GM23338 (cell line): Measurements from ENCODE around the gene HCAR1. TPM values are rescaled to one million over a fixed set of nuclear protein-coding genes. Genes with fewer than 3 reads are reported as not detected.

ENCODE experiments used
- ATAC-seq: fragments of 200-7000 bp; cut with Tn5 transposase; 3 replicates; pipeline ENCODE4 v1.9.1; 2020
- DNase-seq: peaks from one replicate; pipeline ENCODE4 v3.0.0-alpha.2; 2015; ENCODE audit warnings: low spot score
- H2AFZ ChIP-seq: fragments of 200-600 bp; sonication (generic); 2 replicates; pipeline ENCODE4 v1.8.0; 2016; ENCODE audit warnings: antibody characterized with exemption, mild to moderate bottlenecking, moderate library complexity
- H3F3A ChIP-seq: fragments of 200-600 bp; sonication (generic); replicated peaks from 2 replicates; pipeline ENCODE4 v1.8.0; 2017; ENCODE audit warnings: antibody characterized with exemption, mixed run types, low read depth
- H3K27ac ChIP-seq: fragments of 200-600 bp; sonication (generic); 2 replicates; pipeline ENCODE4 v1.6.1; 2016; ENCODE audit warnings: low read depth
- H3K27me3 ChIP-seq: fragments of 200-600 bp; sonication (generic); 2 replicates; pipeline ENCODE4 v1.8.0; 2016; ENCODE audit warnings: mild to moderate bottlenecking, mixed run types, moderate library complexity; ENCODE audit not compliant: insufficient read depth
- H3K36me3 ChIP-seq: fragments of 200-600 bp; sonication (generic); 2 replicates; pipeline ENCODE4 v1.8.0; 2016; ENCODE audit warnings: mild to moderate bottlenecking; ENCODE audit not compliant: insufficient read depth
- H3K4me1 ChIP-seq: fragments of 200-600 bp; sonication (generic); 2 replicates; pipeline ENCODE4 v1.8.0; 2016; ENCODE audit warnings: mild to moderate bottlenecking, moderate library complexity; ENCODE audit not compliant: insufficient read depth
- H3K4me2 ChIP-seq: fragments of 200-600 bp; sonication (generic); 2 replicates; pipeline ENCODE4 v1.7.1; 2017; ENCODE audit warnings: mixed run types
- H3K4me3 ChIP-seq: fragments of 200-600 bp; sonication (generic); 2 replicates; pipeline ENCODE4 v1.6.1; 2016; ENCODE audit warnings: mixed run types
- H3K79me2 ChIP-seq: fragments of 200-600 bp; sonication (generic); replicated peaks from 2 replicates; pipeline ENCODE4 v1.8.0; 2017; ENCODE audit warnings: mild to moderate bottlenecking; ENCODE audit not compliant: insufficient read depth
- H3K9me2 ChIP-seq: fragments of 200-600 bp; sonication (generic); 2 replicates; pipeline ENCODE4 v1.8.0; 2017; ENCODE audit not compliant: insufficient read depth
- H4K20me1 ChIP-seq: fragments of 200-600 bp; sonication (generic); replicated peaks from 2 replicates; pipeline ENCODE4 v1.8.0; 2017; ENCODE audit warnings: mild to moderate bottlenecking; ENCODE audit not compliant: insufficient read depth
- H3K27ac Mint-ChIP-seq: 2 replicates; pipeline ENCODE4 v1.8.0; 2020; ENCODE audit warnings: inconsistent platforms, mild to moderate bottlenecking, moderate library complexity, mixed read lengths
- H3K27me3 Mint-ChIP-seq: 3 replicates; pipeline ENCODE4 v1.8.0; 2022; ENCODE audit warnings: low read depth, mild to moderate bottlenecking, moderate library complexity, mixed read lengths, inconsistent platforms; ENCODE audit not compliant: insufficient read depth, poor library complexity
- H3K36me3 Mint-ChIP-seq: 3 replicates; pipeline ENCODE4 v1.8.0; 2021; ENCODE audit warnings: low read depth, mild to moderate bottlenecking, inconsistent platforms, moderate library complexity, mixed read lengths
- H3K4me1 Mint-ChIP-seq: 3 replicates; pipeline ENCODE4 v1.8.0; 2020; ENCODE audit warnings: mild to moderate bottlenecking, inconsistent platforms, mixed read lengths
- H3K4me3 Mint-ChIP-seq: 3 replicates; pipeline ENCODE4 v1.8.0; 2021; ENCODE audit warnings: moderate library complexity, mild to moderate bottlenecking, inconsistent platforms, mixed read lengths
- H3K9me3 Mint-ChIP-seq: 3 replicates; pipeline ENCODE4 v1.8.0; 2020; ENCODE audit warnings: moderate library complexity, mild to moderate bottlenecking, inconsistent platforms, mixed read lengths
- CREB1 ChIP-seq: fragments of 250-450 bp; sonication (Bioruptor Pico); IDR thresholded peaks from 2 replicates; pipeline ENCODE4 v1.5.0; 2020; ENCODE audit warnings: low read depth, mild to moderate bottlenecking, moderate library complexity
- CTCF ChIP-seq, 2 experiments: fragments of 200-600 bp in 1 of 2; sonication (generic) in 1 of 2; conservative IDR thresholded peaks; 2 replicates each; pipeline versions ENCODE4 v1.5.1 to v1.6.1; 2016 to 2017; ENCODE audit warnings: antibody characterized with exemption in 2 of 2, low read depth in 2 of 2, mild to moderate bottlenecking in 2 of 2, moderate library complexity in 1 of 2
- ETS1 ChIP-seq: IDR thresholded peaks from 2 replicates; pipeline ENCODE4 v1.6.1; 2016; ENCODE audit warnings: antibody characterized with exemption
- EZH2 ChIP-seq: fragments of 200-600 bp; sonication (generic); IDR thresholded peaks from one replicate; pipeline ENCODE4 v1.8.0; 2017; ENCODE audit warnings: antibody characterized with exemption, mild to moderate bottlenecking, low read depth; ENCODE audit not compliant: unreplicated experiment
- EZH2phosphoT487 ChIP-seq: fragments of 200-600 bp; sonication (generic); IDR thresholded peaks from one replicate; pipeline ENCODE4 v1.8.1; 2018; ENCODE audit warnings: antibody characterized with exemption; ENCODE audit not compliant: unreplicated experiment
- JUNB ChIP-seq: IDR thresholded peaks from one replicate; pipeline ENCODE4 v1.6.1; 2016; ENCODE audit warnings: antibody characterized with exemption; ENCODE audit not compliant: unreplicated experiment
- NANOG ChIP-seq: IDR thresholded peaks from 2 replicates; pipeline ENCODE4 v1.6.1; 2016; ENCODE audit warnings: antibody characterized with exemption, borderline replicate concordance
- POLR2AphosphoS5 ChIP-seq: IDR thresholded peaks from 2 replicates; pipeline ENCODE4 v1.6.1; 2016; ENCODE audit warnings: antibody characterized with exemption, low read depth
- REST ChIP-seq: IDR thresholded peaks from one replicate; pipeline ENCODE4 v1.6.1; 2018; ENCODE audit warnings: antibody characterized with exemption; ENCODE audit not compliant: unreplicated experiment
- STAT1 ChIP-seq: IDR thresholded peaks from one replicate; pipeline ENCODE4 v1.6.1; 2016; ENCODE audit warnings: antibody characterized with exemption; ENCODE audit not compliant: unreplicated experiment
- ZNF114 ChIP-seq: fragments of 250-450 bp; sonication (Bioruptor Pico); IDR thresholded peaks from 2 replicates; pipeline ENCODE4 v1.5.0; 2020; ENCODE audit warnings: mild to moderate bottlenecking, moderate library complexity
- ZNF331 ChIP-seq: fragments of 250-450 bp; sonication (Bioruptor Pico); IDR thresholded peaks from 2 replicates; pipeline ENCODE4 v1.5.0; 2020; ENCODE audit warnings: low read depth, mild to moderate bottlenecking, moderate library complexity
- ZNF462 ChIP-seq: fragments of 250-450 bp; sonication (Bioruptor Pico); IDR thresholded peaks from 2 replicates; pipeline ENCODE4 v1.5.0; 2020; ENCODE audit warnings: mild to moderate bottlenecking, moderate library complexity
- polyA plus RNA-seq: library from polyadenylated mRNA; unstranded; fragments of >200 nt; fragmentation: Nextera tagmentation; extraction: Ambion mirVana; gene quantifications from 2 replicates; pipeline ENCODE4 v1.2.1, GENCODE V29; 2016
- total RNA-seq: library from RNA; depleted of rRNA; stranded (reverse); fragments of >200 nt; shearing (Covaris generic); gene quantifications from 2 replicates; pipeline ENCODE4 v1.2.3, GENCODE V29; 2014

HCAR1 gene
- total and polyA plus RNA-seq, 2 experiments from 2014 or later: 0.17 TPM; not detected in 1

GRCh38 chr12:122757568-122757967, 26.9 kb upstream of the HCAR1 start:
- Mint-ChIP-seq H3K36me3 (peaks cover 86% of the 10 kb centered on the region), H3K9me3 (no peaks in the 10 kb centered on the region), H3K4me3 (no peak overlapping the region), H3K27me3 (no peaks in the 10 kb centered on the region), H3K27ac (no peak overlapping the region), H3K4me1 (peaks cover 9% of the 10 kb centered on the region; the same call in 2 of the 3 replicates)
- Histone ChIP-seq H4K20me1 (peaks cover 34% of the 10 kb centered on the region), H3K4me1 (peaks cover 10% of the 10 kb centered on the region), H3K79me2 (peaks cover 96% of the 10 kb centered on the region), H2AFZ (no peak overlapping the region), H3K36me3 (peaks cover 61% of the 10 kb centered on the region), H3K9me2 (no peaks in the 10 kb centered on the region), H3K4me2 (no peak overlapping the region), H3K27me3 (no peaks in the 10 kb centered on the region), H3K27ac (no peak overlapping the region), H3K4me3 (no peak overlapping the region), H3F3A (no peaks in the 10 kb centered on the region)
- DNase-seq (no peak), ATAC-seq (no peak)
- TF ChIP-seq ZNF114 (CRISPR knock-in tag) (no peak), CREB1 (CRISPR knock-in tag) (no peak), EZH2phosphoT487 (no peak), ZNF462 (CRISPR knock-in tag) (no peak), STAT1 (no peak), POLR2AphosphoS5 (no peak), REST (no peak), NANOG (no peak), CTCF (conservative IDR thresholded peaks at IDR 0.05; ENCODE audit: low read depth in 2 of 2) (no peak), ETS1 (no peak), EZH2 (no peak), ZNF331 (CRISPR knock-in tag) (no peak), JUNB (no peak)
